ES-I3 (cell line): Measurements from ENCODE around the gene SARS2.
"Not testable (repeated sequence)": the region's sequence is repeated elsewhere in the genome, so short reads cannot be mapped to it uniquely, and the experiment has no call there.

ENCODE experiments used
- H3K36me3 ChIP-seq: 2 replicates; pipeline ENCODE4 v1.6.1; 2013; ENCODE audit warnings: mild to moderate bottlenecking, low read length, control low read depth, moderate library complexity; ENCODE audit not compliant: insufficient read depth
- H3K4me1 ChIP-seq: 2 replicates; pipeline ENCODE4 v1.6.1; 2013; ENCODE audit warnings: mild to moderate bottlenecking, control low read depth, low read length; ENCODE audit not compliant: insufficient read depth
- H3K9ac ChIP-seq: 2 replicates; pipeline ENCODE4 v1.6.1; 2013; ENCODE audit warnings: low read depth, mild to moderate bottlenecking, low read length, moderate library complexity
- H3K9me3 ChIP-seq: 2 replicates; pipeline ENCODE4 v1.6.1; 2013; ENCODE audit warnings: mild to moderate bottlenecking, low read length, moderate library complexity; ENCODE audit not compliant: control insufficient read depth, insufficient read depth

SARS2 gene, protein sequence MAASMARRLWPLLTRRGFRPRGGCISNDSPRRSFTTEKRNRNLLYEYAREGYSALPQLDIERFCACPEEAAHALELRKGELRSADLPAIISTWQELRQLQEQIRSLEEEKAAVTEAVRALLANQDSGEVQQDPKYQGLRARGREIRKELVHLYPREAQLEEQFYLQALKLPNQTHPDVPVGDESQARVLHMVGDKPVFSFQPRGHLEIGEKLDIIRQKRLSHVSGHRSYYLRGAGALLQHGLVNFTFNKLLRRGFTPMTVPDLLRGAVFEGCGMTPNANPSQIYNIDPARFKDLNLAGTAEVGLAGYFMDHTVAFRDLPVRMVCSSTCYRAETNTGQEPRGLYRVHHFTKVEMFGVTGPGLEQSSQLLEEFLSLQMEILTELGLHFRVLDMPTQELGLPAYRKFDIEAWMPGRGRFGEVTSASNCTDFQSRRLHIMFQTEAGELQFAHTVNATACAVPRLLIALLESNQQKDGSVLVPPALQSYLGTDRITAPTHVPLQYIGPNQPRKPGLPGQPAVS

DNA sequence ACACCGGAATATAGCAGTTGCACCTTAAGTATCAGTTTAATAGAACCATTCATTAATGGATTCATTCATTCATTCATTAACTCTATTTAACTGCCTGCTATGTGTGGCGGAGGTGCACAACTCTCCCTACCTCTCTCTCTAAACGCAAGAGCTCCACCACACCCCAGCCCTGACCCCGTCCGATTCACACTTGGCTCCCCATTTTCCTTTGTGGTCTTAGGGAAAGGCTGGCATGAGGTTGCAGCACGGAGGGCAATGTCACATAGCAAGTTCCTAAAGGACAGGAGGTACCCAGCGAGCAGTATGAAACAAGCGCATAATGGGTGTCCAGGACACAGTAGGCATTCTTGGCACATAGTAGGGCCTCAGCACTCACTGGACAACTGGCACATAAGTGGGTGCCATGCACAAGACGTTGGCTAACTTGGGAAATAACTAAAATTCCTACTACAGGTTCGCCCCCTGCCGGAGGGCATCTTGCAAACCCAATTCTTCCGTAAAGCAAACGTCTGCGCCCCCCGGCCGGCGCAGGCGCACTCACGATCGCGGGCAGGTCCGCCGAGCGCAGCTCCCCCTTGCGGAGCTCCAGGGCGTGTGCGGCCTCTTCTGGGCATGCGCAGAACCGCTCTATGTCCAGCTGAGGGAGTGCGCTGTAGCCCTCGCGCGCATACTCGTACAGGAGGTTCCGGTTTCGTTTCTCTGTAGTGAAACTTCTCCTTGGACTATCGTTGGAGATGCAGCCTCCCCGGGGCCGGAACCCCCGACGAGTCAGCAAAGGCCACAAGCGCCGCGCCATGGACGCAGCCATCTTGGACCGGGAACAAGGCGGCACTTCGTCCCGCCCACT lies at the start of gene SARS2:
TSS of gene SARS2 (minus strand) at position 835 of the 847 bp plus-strand sequence. CDS start at position 808, 27 bp downstream.
- Histone ChIP-seq H3K9me3 (peaks cover 4% of the 10 kb centered on the region; the same call in 1 of the 2 replicates), H3K9ac (peak within 1 kb of the TSS; percentile 86), H3K36me3 (peaks cover 13% of the 10 kb centered on the region), H3K4me1 (no peaks in the 10 kb centered on the region)

DNA sequence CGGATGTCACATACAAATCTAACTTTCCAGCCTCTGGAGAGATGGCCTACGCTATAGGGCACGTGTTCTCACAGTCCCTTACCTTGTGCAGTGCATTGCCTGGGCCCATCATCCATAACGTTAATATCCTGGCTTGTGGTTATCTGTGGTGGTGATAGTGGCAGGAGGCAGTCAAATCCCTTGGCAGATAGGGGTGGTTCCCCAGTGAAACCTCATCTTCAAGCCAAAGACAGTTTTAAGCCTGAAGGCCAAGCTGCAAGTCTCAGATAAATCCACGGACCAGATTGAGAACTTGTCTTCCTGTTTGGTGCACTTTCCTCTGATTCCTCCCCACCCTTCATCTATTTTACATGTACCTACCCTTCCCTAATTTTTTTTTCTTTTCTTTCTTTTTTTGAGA lies 49.2 kb upstream of the SARS2 start:
- Histone ChIP-seq H3K36me3 (no peaks in the 10 kb centered on the region), H3K9me3 (no peaks in the 10 kb centered on the region), H3K4me1 (no peaks in the 10 kb centered on the region), H3K9ac (no peak overlapping the region)

DNA sequence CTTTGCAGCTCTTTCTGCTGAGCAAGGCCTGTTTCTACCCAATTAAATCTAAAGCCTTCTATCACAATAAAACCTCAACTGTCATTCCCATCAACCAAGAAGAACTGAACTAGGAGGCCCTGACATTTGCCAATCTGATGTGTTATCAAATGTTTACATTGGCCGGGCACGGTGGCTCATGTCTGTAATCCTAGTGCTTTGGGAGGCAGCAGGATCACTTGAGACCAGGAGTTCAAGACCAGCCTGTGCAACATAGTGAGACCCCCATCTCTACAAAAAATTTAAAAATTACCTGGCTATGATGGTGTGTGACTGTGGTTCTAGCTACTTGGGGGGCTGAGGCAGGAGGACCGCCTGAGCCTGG lies 47.7 kb upstream of the SARS2 start:
- H3K9ac ChIP-seq, result no peak overlapping the region
- H3K4me1 ChIP-seq, result no peaks in the 10 kb centered on the region
- no peaks in the 10 kb centered on the region for H3K9me3 ChIP-seq
- H3K36me3 ChIP-seq, result no peaks in the 10 kb centered on the region

DNA sequence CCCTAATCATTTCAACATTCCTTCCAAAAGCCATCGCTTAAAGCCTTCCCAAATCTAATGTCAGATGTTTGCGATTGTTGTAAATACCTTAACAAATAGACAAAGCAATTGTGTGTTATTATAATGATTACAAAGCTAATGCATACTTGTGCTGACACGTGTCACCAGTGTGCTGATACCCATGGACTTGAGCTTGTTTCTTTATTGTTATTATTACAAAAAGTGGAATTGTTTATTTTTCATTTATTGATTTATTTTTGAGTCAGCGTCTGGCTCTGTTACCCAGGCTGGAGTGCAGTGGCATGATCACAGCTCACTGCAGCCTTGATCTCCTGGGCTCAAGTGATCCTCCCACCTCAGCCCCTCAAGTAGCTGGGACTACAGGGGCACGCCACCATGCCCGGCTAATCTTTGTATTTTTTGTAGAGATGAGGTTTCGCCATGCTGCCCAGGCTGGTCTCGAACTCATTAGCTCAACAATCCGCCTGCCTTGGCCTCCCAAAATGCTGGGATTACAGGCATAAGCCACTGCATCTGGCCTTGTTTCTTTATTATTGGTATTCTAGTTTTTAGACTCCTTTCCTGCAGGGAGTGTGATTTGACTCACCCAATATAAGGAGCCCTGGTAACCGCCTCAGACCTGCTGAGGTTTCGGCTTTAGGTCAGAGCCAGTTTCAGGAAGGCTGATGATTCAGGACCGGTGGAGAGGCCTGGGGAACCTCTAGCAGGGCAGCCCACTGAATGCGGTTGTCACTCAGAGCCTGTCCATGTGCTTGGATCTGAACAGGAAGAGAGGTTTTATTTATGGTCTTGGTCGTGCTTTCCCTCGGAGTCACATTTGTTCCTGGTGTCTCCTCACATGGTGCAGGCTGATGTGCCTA lies 47.1 kb upstream of the SARS2 start:
- Histone ChIP-seq H3K4me1 (no peaks in the 10 kb centered on the region), H3K9me3 (no peaks in the 10 kb centered on the region), H3K36me3 (no peaks in the 10 kb centered on the region), H3K9ac (no peak overlapping the region)

DNA sequence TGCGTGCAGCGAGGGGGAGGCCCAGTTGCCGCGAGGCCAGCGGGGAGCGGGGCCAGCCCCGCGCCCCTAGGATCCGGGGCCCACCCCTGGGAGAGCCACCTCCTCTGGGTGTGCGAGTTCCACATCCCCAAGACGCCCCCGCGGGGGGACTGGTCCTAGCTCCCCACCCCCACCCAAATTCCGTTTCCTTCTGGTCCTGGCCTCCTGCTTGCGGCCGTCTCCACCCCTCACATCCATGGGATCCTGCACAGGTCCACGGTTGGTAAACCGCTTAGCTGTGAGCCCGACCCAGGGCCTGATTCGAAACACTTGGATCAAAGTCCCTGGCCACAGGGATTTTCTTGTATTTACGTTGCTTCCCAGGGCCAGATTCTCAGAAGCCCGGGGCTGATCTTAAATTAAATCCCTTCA lies 45.3 kb upstream of the SARS2 start:
- no peaks in the 10 kb centered on the region for H3K4me1 ChIP-seq
- no peaks in the 10 kb centered on the region for H3K36me3 ChIP-seq
- H3K9ac ChIP-seq, result peak overlapping the region; percentile 64
- no peaks in the 10 kb centered on the region for H3K9me3 ChIP-seq

DNA sequence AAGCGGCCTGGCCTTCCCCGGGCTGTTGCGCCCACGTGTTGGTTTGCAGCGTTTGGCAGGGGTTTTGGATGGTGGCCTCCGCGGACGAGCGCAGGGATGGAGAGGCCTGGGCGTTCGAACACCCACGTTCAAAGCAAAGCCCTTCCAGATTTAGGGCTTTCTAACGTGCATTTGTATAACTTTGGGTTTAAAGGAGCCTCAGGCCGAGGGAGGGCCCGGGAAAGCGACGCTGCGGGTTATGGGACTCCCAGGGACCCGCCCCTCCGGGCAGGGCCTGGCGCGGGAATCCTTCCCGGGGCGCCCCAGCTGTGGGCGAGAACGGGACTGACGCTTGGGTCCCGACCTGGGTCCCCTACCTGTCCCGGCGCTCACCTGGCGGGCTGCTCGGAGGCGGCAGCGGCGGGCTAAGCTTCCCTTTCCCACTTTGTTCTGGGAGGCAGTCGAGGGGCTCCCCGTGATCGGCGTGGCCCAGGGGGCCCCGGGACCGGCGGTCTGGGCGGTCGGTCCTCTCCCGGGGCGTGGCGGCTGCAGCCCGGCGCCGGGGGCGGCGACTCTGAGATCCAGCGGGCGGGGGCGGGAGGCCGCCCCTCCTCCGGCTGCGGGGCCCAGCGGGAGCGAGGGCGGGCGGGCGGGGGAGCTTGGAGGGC lies 44.8 kb upstream of the SARS2 start, which contains the start of gene FBXO17:
TSS of gene FBXO17 (minus strand) at position 529 of the 647 bp plus-strand sequence. CDS start 25,423 bp downstream, outside the sequence.
- H3K4me1 ChIP-seq, result no peaks in the 10 kb centered on the region
- no peaks in the 10 kb centered on the region for H3K36me3 ChIP-seq
- H3K9me3 ChIP-seq, result no peaks in the 10 kb centered on the region
- H3K9ac ChIP-seq, result peak within 1 kb of the TSS; percentile 76

DNA sequence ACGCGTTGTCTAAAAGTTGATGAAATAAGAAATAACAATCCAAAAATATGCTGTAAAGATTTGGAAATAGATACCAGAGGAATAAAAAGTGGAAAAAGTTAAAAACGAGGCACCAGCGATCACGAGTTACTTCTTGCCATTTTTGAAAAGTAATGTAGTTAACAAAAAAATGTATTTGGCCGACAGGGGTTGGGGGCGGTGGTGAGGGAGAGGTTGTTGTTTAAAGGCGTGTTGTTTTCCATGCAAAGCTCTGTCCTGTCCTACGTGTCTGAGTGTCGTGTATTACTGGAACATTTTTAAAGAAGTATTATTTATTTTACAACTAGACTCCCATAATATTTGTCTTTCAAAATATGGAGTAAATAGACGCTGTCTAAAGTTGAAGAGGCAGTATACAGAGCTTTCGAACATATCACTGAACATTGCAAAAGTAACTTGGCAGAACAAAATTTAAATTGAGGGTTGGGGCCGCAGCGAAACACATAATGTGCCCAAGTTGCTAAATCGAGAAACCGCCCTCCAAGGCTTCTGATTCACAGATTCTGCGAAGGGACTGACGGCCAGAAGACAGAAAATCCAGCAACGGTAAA lies 44.2 kb upstream of the SARS2 start:
- peak overlapping the region; percentile 76 for H3K9ac ChIP-seq
- no peaks in the 10 kb centered on the region for H3K4me1 ChIP-seq
- no peaks in the 10 kb centered on the region for H3K9me3 ChIP-seq
- no peaks in the 10 kb centered on the region for H3K36me3 ChIP-seq

DNA sequence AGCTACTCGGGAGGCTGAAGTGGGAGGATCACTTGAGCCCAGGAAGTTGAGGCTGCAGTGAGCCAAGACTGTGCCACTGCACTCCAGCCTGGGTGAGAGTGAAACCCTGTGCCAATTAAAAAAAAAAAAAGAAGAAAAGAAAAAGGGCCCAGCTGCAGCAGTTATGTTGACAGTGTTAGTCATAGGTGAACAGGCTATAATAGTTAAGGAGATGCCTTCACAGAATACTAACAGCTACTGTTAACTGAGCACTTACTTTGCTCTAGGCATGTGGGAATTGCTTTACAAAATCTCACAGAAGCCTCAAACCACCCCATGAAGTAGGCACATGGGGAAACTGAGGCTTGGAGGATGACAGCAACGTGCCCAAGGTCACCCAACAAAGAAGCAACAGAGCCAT lies 41.1 kb upstream of the SARS2 start:
- Histone ChIP-seq H3K9me3 (no peaks in the 10 kb centered on the region), H3K36me3 (no peaks in the 10 kb centered on the region), H3K4me1 (no peaks in the 10 kb centered on the region), H3K9ac (no peak overlapping the region)

DNA sequence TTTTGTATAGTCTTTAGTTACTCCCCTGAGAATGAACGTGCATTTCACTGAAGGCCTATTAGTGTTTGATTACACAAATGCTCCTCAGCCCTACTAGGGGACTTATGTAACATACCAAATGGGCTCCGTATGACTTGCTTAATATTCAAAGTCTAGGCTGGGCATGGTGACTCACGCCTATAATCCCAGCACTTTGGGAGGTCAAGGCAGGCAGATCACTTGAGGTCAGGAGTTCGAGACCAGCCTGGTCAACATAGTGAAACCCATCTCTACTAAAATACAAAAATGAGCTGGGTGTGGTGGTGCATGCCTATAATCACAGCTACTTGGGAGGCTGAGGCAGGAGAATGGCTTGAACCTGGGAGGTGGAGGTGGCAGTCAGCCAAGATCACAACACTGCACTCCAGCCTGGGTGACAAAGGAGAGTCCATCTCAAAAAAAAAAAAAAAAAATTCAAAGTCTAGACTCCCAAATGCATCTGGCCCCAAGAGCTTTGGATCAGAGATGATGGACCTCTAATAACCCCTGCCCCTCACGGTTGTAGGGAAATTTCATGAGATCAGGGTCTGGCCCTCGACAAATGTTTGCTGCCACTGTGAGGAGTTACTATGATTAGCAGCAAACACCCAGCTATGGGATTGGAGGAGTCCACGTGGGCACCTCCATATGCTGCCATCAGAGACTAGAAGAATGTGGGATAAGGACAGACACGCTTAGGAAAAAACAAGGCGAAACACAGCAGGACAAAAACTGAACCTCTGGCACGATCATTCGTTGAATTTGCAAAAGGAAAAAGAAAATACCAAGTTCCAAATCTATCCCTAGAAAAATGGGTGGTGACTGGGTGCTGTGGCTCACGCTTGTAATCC lies 40.3 kb upstream of the SARS2 start:
- H3K9ac ChIP-seq, result no peak overlapping the region
- H3K36me3 ChIP-seq, result no peaks in the 10 kb centered on the region
- H3K9me3 ChIP-seq, result no peaks in the 10 kb centered on the region
- no peaks in the 10 kb centered on the region for H3K4me1 ChIP-seq

DNA sequence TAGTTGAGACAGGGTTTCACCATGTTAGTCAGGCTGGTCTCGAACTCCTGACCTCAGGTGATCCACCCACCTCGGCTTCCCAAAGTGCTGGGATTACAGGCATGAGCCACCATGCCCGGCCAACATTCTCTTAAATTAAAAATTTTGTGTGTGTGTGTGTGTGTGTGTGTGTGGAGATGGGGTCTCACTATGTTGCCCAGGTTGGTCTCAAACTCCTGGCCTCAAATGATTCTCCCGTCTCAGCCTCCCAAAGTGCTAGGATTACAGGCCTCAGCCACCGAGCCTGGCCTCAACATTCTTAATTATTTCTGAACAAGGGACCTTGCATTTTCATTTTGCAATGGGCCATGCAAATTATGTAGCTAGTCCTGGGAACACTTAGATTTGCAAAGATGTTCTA lies 35.6 kb upstream of the SARS2 start:
- H3K36me3 ChIP-seq, H3K9me3 ChIP-seq, H3K4me1 ChIP-seq, H3K9ac ChIP-seq: not testable (repeated sequence)

DNA sequence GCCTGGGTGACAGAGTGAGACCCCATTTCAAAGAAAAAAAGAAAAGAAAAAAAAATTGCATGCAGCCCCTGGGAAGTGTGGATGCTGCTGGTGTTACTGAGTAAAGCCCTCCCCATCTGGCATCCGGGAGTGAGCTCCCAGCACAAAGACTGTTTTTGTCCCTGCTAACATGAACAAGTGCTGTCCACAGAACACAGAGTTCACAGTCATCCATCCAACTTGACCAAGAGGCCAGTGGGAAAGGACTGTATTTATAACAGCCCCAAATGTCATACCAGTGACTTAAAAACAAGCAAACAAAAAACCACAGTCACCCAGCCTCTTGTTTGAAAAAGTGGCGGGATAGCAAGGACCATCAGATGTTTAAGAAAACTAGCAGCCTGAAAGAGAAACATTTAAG lies 34.2 kb upstream of the SARS2 start:
- H3K4me1 ChIP-seq, result peaks cover 3% of the 10 kb centered on the region; the same call in 1 of the 2 replicates
- no peaks in the 10 kb centered on the region for H3K36me3 ChIP-seq
- no peak overlapping the region for H3K9ac ChIP-seq
- H3K9me3 ChIP-seq, result no peaks in the 10 kb centered on the region

DNA sequence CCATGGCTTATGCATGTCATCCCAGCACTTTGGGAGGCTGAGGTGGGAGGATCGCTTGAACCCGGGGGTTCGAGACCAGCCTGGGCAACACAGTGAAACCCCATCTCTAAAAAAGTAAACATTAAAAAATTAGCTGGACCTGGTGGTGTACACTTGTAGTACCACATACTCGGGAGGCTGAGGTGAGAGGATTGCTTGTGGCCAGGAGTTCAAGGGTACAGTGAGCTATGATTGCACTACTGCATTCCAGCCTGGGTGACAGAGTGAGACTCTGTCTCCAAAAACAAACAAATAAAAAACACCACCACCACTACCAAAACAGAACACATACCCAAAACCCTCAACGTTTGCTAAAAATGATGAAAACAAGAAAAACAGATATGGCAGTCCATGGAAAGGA lies 29.1 kb upstream of the SARS2 start:
- Histone ChIP-seq H3K9me3 (no peaks in the 10 kb centered on the region), H3K36me3 (no peaks in the 10 kb centered on the region), H3K9ac (no peak overlapping the region), H3K4me1 (peaks cover 3% of the 10 kb centered on the region; the same call in 1 of the 2 replicates)
